HG03135 (cell line): ENCODE measurements around the gene TRAP1.
"Not testable (repeated sequence)": the region's sequence is repeated elsewhere in the genome, so short reads cannot be mapped to it uniquely, and the experiment has no call there.

Experiments
- ATAC-seq: cut with Tn5 transposase; IDR thresholded peaks from one replicate; pipeline ENCODE4 v1.9.1; 2021; ENCODE audit warnings: mild to moderate bottlenecking, moderate library complexity; ENCODE audit not compliant: unreplicated experiment

TRAP1 gene

GRCh38 chr16:3618769-3619141 is 98.6 kb downstream of the TRAP1 start:
- ATAC-seq, result no peak

GRCh38 chr16:3612510-3613466 is 104.5 kb downstream of the TRAP1 start:
- no peak for ATAC-seq

- ATAC-seq, result peak; percentile 72
These were observed 106.0 kb downstream of the TRAP1 start, which contains the start of gene SLX4 for GRCh38 chr16:3611146-3611975. SLX4 (minus strand) TSS chr16:3611606; CDS start chr16:3608964, 2,642 bp downstream.

- no peak for ATAC-seq
These were observed 106.6 kb downstream of the TRAP1 start for GRCh38 chr16:3610698-3611145.

- no peak for ATAC-seq
These were observed 107.2 kb downstream of the TRAP1 start for GRCh38 chr16:3609895-3610697.

- ATAC-seq, result not testable (repeated sequence)
These were observed 108.3 kb downstream of the TRAP1 start for GRCh38 chr16:3608976-3609375.

GRCh38 chr16:3608069-3608468 is 109.3 kb downstream of the TRAP1 start:
- no peak for ATAC-seq
